Measurements from ENCODE around the gene IDH3A. TPM values are rescaled to one million over a fixed set of nuclear protein-coding genes. Genes with fewer than 3 reads are reported as not detected.

Gene IDH3A
- polyA plus RNA-seq, 3 donors = 46.5 to 85.0 (median 74.0) TPM

- no peak overlapping the region for H3K9ac ChIP-seq (ENCODE audit: insufficient read depth, low read length, poor library complexity, severe bottlenecking)
- Mint-ChIP-seq H3K27me3 (ENCODE audit: low read depth in 3 of 3) (no peaks in the 10 kb centered on the region), H3K27ac (peak overlapping the region in 1 of 7 donors; percentile 6), H3K4me3 (no peak overlapping the region), H3K36me3 (peaks cover 66 to 75% of the 10 kb centered on the region in 2 donors), H3K9me3 (no peaks in the 10 kb centered on the region), H3K4me1 (peaks cover 14% of the 10 kb centered on the region)
- H3K4me2 ChIP-seq (replicated peaks; ENCODE audit: extremely low read depth, low read length, poor library complexity, severe bottlenecking) = no peak overlapping the region
- H3K27me3 ChIP-seq (ENCODE audit: control insufficient read depth in 2 of 2, insufficient read depth in 2 of 2, low read length in 2 of 2) = no peaks in the 10 kb centered on the region
- peaks cover 5% of the 10 kb centered on the region for H3K79me2 ChIP-seq (ENCODE audit: insufficient read depth, low read length)
- TF ChIP-seq CTCF (IDR thresholded peaks at IDR 0.05) = no peak
- peaks cover 63 to 83% of the 10 kb centered on the region in 2 donors for H3K36me3 ChIP-seq (replicated peaks in 1 of 2; ENCODE audit: control insufficient read depth in 1 of 2, insufficient read depth in 2 of 2, low read length in 2 of 2)
- H4K20me1 ChIP-seq (ENCODE audit: insufficient read depth, low read length) = peaks cover 8% of the 10 kb centered on the region
- H3K4me1 ChIP-seq (ENCODE audit: control insufficient read depth in 1 of 2, insufficient read depth in 2 of 2, low read length in 2 of 2) = peaks cover 9 to 12% of the 10 kb centered on the region in 2 donors
- no peak overlapping the region for H2AFZ ChIP-seq (ENCODE audit: insufficient read depth, low read depth, low read length, poor library complexity, severe bottlenecking)
- H3K4me3 ChIP-seq (replicated peaks in 1 of 3; ENCODE audit: low read depth in 2 of 3, low read length in 3 of 3) = no peak overlapping the region
- WGBS (ENCODE audit: insufficient coverage) = no CpG with 5 or more reads among the region's 3 CpGs
- no peaks in the 10 kb centered on the region for H3K9me3 ChIP-seq (replicated peaks in 1 of 2; ENCODE audit: control insufficient read depth in 1 of 2, insufficient read depth in 1 of 2, low read length in 2 of 2)
- H3K27ac ChIP-seq (ENCODE audit: low read depth in 1 of 2, low read length in 2 of 2) = no peak overlapping the region
- intact Hi-C loops (cut with micrococcal nuclease) = no loop called here
- no peak for DNase-seq
These were observed 10.2 kb downstream of the IDH3A start for GRCh38 chr15:78159395-78159794.

DNA sequence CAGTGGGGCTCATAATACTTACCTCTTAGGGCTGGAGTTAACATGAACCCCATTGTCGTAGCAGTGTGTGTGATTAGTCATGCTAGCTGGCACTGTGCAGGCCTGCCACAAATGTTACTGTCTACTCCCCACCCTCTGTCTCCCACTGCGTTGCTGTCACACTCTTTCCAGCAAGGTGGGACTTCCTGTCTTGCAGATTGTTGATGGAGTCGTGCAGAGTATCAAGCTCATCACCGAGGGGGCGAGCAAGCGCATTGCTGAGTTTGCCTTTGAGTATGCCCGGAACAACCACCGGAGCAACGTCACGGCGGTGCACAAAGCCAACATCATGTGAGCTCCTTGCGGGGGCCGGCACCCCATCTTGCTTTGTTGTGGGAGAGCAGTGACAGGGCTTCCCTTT, 12.9 kb downstream of the IDH3A start:
- Histone ChIP-seq H3K79me2 (ENCODE audit: insufficient read depth, low read length) (no peaks in the 10 kb centered on the region), H4K20me1 (ENCODE audit: insufficient read depth, low read length) (no peaks in the 10 kb centered on the region), H3K4me2 (replicated peaks; ENCODE audit: extremely low read depth, low read length, poor library complexity, severe bottlenecking) (no peak overlapping the region), H3K4me1 (ENCODE audit: control insufficient read depth in 1 of 2, insufficient read depth in 2 of 2, low read length in 2 of 2) (no peaks in the 10 kb centered on the region), H3K4me3 (replicated peaks in 1 of 3; ENCODE audit: low read depth in 2 of 3, low read length in 3 of 3) (no peak overlapping the region), H3K9me3 (replicated peaks in 1 of 2; ENCODE audit: control insufficient read depth in 1 of 2, insufficient read depth in 1 of 2, low read length in 2 of 2) (no peaks in the 10 kb centered on the region), H3K36me3 (replicated peaks in 1 of 2; ENCODE audit: control insufficient read depth in 1 of 2, insufficient read depth in 2 of 2, low read length in 2 of 2) (peaks cover 86 to 95% of the 10 kb centered on the region in 2 donors), H3K27me3 (ENCODE audit: control insufficient read depth in 2 of 2, insufficient read depth in 2 of 2, low read length in 2 of 2) (no peaks in the 10 kb centered on the region), H3K27ac (ENCODE audit: low read depth in 1 of 2, low read length in 2 of 2) (no peak overlapping the region), H3K9ac (ENCODE audit: insufficient read depth, low read length, poor library complexity, severe bottlenecking) (no peak overlapping the region), H2AFZ (ENCODE audit: insufficient read depth, low read depth, low read length, poor library complexity, severe bottlenecking) (no peak overlapping the region)
- peaks cover 72 to 87% of the 10 kb centered on the region in 2 donors for H3K36me3 Mint-ChIP-seq
- peaks cover 0 to 1% (median 0%) of the 10 kb centered on the region in 3 donors for H3K27me3 Mint-ChIP-seq (ENCODE audit: low read depth in 3 of 3)
- H3K4me1 Mint-ChIP-seq = peaks cover 4% of the 10 kb centered on the region
- H3K4me3 Mint-ChIP-seq = no peak overlapping the region
- no peak for TF ChIP-seq CTCF (IDR thresholded peaks at IDR 0.05)
- no peak for DNase-seq
- no peaks in the 10 kb centered on the region for H3K9me3 Mint-ChIP-seq
- no peak overlapping the region for H3K27ac Mint-ChIP-seq
- WGBS (ENCODE audit: insufficient coverage) = 88% methylated on average over 5 of the region's 13 CpGs
- intact Hi-C loops (cut with micrococcal nuclease) = no loop called here

Measured in CD14-positive monocyte (primary cell).